TTC549 (cell line): ENCODE results near the gene TRIM9.

Source experiments
- FAIRE-seq: peaks from 2 replicates; lab custom pipeline; 2012; peaks lifted over from hg19 to GRCh38; lab: Jason Lieb, UNC

TRIM9 gene

GRCh38 chr14:51093371-51094281 is 1.3 kb downstream of the TRIM9 start:
- FAIRE-seq = no peak

DNA sequence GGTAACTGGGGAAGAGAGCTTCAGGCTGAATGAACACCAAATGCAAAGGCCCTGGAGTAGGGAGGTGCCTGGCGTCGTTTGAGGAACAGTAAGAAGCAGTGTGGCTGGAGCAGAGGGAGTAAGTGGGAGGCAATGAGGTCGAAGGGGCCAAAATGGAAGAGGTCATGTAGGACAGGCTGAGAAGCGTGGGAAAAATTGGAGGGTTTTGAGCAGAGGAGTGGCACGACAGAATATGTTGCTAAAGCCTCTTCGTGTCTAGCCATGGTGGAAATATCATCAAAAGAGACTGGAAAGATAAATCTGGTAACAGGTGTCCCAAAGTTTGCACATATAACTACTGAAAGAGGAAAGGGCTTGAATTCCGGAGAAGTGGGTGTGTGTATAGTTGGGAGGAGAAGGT is 1.9 kb downstream of the TRIM9 start:
- no peak for FAIRE-seq

- no peak for FAIRE-seq
These were observed 5.6 kb downstream of the TRIM9 start for GRCh38 chr14:51089278-51089677.

DNA sequence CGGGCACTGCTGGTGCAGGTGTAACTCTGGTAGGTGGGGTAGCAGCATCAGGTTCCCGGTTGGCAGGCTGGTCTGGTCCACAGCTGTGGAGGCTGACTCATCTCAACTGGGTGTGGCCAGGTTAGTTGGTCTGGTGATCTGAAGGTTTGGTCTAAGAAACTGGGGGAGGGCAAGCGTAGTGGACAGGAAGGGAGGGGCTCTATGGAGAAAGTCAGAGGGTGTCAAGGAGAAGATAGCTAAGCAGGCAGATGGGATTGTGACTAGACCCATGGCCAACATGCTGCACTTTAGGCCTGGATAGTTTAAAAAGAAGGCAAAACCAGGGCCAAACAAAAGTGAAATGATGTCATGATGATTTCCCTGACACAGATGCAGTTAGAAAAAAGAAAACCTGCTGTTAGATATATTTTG is 7.9 kb downstream of the TRIM9 start:
- no peak for FAIRE-seq

- FAIRE-seq = no peak
These were observed 8.9 kb downstream of the TRIM9 start for GRCh38 chr14:51086044-51086443.

DNA sequence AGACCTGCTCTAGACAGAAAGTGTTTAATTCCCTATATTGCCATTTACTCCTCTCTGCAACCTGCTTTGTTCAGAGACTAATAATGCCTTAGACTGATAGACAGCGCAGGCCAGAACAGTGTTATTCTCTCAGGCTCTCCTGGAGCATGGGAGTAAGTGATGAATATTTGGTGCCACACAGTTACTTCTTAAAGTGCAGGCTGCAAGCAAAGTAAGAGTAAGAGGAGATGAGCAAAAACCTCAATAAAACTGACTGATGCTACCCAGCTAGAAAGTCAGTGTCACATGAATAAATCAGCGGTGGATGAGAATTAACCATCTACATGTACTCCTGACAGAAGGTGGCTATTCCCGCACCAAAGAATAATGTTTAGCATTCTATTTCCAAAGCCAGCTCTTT is 9.9 kb downstream of the TRIM9 start:
- no peak for FAIRE-seq

DNA sequence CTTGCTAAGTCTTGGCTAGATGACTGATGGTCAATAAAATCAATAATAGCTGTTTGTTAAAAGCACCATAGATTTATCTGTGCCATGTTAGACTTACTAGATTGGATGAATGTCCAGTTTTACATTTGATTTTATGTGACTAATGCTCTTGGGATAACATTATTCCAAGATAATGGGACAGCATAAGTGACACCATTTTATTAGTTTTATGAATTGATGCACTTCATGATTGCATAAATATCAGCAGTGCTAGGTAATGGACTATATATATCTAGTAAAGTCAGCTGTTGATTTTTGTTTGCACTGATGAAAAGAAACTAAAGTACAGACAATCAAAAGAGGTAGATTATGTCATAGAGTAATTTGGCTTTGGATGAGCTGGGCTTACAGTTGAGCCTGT is 10.4 kb downstream of the TRIM9 start:
- no peak for FAIRE-seq

DNA sequence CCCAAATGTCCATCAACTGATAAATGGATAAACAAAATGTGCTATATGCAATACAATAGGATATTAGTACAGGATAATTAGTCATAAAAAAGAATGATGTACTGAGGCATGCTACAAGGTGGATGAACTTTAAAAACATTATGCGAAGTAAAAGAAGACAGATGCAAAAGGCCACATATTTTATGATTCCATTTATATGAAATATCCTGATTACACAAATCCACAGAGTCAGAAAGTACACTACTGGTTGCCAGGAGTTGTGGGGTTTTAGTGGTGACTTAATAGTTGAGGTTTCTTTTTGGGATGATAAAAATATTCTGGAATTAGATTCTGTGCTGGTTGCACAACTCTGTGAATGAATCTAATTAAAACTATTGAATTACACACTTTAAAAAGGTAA is 12.6 kb downstream of the TRIM9 start:
- FAIRE-seq = no peak

DNA sequence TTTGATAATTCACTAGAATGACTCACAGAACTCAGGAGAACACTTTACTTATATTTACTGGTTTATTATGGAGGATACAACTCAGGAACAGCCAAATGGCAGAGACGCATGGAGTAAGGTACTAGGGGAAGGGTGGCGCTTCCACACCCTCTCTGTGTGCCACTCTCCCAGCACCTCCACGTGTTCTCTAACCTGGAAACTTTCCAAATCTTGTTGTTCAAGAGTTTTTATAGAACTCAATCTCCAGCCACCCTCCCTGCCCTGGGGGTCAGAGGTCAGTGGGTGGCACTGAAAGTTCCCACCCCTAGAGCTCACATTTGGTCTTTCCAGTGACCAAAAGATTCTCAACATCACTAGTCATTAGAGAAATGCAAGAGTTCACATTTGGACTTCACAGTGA is 13.2 kb downstream of the TRIM9 start:
- FAIRE-seq = no peak

GRCh38 chr14:51081209-51081608 is 13.7 kb downstream of the TRIM9 start:
- no peak for FAIRE-seq

DNA sequence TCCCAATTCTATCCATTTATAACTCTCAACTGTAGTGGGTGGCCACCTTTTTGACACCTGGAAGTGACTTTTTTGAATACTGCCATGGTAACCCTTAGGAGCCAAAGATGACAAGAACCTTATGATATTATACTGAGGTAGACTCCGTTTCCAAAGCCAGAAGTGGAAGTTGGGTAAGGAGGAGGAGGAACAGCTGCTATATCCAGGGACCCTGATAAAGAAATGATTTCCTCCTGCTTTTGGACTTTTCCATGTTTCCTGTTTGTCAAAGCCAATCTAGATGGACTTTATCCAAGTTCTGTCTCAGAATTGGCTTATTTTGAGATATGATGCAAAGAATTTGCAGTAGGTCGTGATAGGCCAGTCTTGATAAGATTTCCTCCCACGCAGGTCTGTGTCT is 14.3 kb downstream of the TRIM9 start:
- no peak for FAIRE-seq

- FAIRE-seq = no peak
These were observed 15.4 kb downstream of the TRIM9 start for GRCh38 chr14:51079489-51079888.

DNA sequence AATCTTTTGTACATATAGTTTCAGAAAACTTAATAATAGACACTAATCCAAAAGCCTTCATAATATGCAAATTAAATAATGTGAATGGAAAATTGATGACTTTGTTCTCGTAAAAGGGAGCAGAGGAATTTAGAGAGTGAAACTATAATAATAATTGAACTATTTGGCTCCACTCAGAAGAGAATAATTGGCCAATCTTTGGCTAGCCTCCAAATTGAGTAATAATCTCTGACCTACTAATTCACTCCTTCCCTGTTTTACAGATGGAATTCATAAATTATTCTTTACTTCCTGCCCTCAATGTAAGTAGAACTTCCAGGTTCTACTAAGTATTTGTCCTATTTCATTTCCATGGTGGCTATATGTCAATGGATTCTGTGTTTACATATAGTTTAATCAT is 15.8 kb downstream of the TRIM9 start:
- no peak for FAIRE-seq

- FAIRE-seq = no peak
These were observed 20.1 kb downstream of the TRIM9 start for GRCh38 chr14:51074701-51075385.

- no peak for FAIRE-seq
These were observed 21.2 kb downstream of the TRIM9 start for GRCh38 chr14:51073731-51074130.

- no peak for FAIRE-seq
These were observed 21.9 kb downstream of the TRIM9 start for GRCh38 chr14:51072976-51073375.

DNA sequence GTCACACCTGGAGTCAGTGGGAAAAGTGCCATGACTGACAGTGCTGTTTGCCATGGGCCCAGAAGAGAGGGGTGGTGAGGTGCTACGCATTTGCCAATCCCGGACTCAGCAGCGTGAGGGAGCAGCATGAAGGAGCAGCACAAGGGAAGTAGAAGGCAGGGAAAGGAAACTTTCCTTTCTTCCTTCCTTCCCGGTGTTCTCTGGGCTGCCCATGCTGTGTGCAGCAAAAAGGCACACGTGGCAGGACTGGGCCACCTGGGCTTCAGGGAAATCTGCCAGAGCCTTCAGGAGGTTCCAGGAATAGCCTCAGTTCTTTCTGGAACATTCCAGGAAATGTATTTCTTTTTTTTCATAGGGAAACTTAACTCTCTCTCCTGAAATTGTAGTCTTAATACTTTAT is 23.0 kb downstream of the TRIM9 start:
- FAIRE-seq = no peak

DNA sequence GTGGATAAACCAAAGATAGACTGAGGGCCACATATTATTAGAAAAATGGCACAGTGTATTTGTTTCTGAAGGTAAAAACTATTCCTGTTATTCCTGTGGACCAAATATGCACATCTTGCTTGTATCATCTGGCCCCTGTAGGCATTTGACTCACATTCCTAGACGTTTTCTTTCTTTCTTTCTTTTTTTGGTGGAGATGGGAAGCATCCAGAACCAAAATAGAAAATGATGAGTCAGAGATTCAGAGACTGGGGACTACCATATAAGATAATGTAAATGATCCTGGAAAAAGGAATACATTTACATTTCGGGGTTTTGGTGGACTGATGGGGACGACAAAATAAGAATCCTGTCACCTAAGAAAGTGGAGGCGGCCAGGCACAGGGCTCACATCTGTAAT is 24.2 kb downstream of the TRIM9 start:
- FAIRE-seq = no peak

DNA sequence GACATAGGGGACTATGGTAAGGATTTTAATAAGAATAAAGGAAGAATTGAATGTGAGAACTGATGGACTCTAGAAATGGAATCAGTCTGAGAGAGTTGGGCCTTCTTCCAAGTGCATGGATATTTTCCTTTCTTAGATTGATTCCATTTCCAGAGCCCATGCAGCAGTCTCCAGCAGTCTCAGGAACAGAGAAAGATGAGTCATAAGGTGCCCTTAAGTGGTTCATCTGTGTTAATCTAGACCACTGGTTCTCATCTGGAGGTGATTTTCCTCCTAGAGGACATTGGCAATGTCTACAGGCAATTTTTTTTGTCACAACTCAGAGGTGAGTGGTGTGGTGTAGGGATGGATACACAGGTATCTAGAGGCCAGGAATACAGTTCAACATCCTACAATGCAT is 25.9 kb downstream of the TRIM9 start:
- FAIRE-seq = no peak

DNA sequence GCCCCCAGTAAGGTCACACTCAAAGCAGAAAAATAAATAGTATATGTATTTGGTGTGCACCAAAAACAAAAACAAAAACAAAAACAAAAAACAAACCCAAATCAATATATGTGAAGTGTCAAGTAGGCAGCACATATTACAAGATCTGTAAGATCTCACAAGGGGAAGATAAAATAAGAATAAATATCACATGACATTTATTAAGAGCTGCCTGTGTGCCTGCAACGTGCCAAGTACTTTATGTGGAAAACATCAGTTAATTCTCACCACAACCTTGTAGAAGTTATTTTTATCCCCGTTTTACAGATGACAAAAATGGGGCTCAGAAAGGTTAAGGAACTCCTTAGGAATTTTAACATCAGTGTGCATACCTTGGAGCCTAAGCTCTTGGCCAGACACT is 26.6 kb downstream of the TRIM9 start:
- no peak for FAIRE-seq

GRCh38 chr14:51067295-51067694 is 27.6 kb downstream of the TRIM9 start:
- FAIRE-seq = no peak

- no peak for FAIRE-seq
These were observed 28.3 kb downstream of the TRIM9 start for GRCh38 chr14:51066576-51066975.

DNA sequence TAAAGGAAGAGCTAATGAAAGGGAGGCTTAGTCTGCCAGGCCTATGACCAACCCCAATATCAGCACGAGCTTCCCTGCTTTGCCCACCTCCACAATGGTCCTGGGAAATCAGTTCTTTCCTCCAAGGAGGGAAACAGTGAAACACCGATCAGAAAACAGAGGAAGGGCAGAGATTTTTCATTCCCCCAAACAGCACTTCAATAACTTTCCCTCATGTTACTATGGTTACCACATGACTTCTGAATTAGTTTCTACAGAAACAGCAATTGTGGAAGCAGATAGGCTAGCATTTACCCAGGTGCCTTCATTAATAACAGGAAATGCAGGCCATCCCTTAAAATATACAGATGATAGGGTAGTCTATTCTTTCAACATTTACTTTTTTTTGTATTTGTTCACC is 35.9 kb downstream of the TRIM9 start:
- no peak for FAIRE-seq

- FAIRE-seq = no peak
These were observed 36.5 kb downstream of the TRIM9 start for GRCh38 chr14:51058382-51058781.
